Measurements from ENCODE around the gene KCNT1.

DNA sequence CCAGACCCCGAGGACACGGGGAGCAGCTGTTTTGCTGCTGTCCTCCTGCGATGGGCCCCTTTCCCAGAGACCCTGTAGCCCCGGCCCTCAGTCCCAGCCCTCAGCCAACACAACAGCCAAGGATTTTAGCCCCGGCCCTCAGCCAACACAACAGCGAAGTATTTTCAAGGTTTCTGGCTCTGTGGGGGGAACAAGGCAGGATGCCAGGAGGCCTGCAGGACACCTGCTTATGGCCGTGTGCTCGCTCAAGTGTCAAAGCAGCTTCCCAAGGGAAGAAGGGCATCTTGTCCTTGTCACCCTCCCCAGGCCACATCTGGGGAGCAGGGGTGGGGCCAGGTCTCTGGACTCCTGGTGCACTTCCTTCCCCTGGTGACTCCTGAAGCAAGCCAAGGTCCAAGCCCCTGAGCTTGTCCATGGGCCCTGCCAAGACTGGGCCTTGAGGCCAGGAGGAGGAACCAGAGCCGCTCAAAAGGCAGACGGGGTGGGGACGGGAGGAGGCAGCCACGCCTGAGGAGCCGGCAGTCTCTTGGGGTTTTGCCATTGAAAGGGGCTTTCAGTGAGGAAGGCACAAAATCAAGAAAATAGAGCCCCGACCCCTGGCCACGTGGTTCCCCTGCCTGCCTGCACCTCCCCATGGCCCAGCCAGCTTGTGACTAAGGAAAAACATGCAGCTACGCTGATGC is 10.8 kb downstream of the KCNT1 start:
- TF ChIP-seq GATA3 (IDR thresholded peaks at IDR 0.05; ENCODE audit: low read depth, low read length) (no peak), GATA2 (IDR thresholded peaks at IDR 0.05; ENCODE audit: low read depth, low read length) (no peak)
